GM19351 (cell line): Measurements from ENCODE around the gene TPCN2.

ENCODE experiments used
- ATAC-seq: cut with Tn5 transposase; IDR thresholded peaks from one replicate; pipeline ENCODE4 v1.9.1; 2021; ENCODE audit warnings: mild to moderate bottlenecking, moderate library complexity; ENCODE audit not compliant: unreplicated experiment

The TPCN2 gene

DNA sequence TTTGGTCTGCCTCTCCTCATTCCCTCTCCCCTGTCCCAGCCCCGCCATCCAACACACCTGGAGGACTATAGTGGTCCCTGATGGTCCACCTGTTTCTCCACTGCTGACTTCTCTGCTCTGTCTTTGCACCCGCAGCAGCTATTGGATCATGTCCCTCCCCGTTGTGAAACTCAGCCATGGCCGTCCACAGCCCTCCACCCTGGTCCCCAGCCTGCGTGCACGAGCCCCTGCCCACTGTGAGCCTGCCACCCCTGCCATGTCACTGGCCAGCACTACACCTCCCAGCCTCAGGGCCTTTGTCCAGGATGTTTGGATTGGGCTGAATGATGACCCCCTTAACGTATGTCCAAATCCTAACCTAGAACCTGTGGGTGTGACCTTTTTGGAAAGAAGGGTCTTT is 59.3 kb downstream of the TPCN2 start:
- ATAC-seq = no peak

GRCh38 chr11:69108559-69108958 is 59.8 kb downstream of the TPCN2 start:
- no peak for ATAC-seq

DNA sequence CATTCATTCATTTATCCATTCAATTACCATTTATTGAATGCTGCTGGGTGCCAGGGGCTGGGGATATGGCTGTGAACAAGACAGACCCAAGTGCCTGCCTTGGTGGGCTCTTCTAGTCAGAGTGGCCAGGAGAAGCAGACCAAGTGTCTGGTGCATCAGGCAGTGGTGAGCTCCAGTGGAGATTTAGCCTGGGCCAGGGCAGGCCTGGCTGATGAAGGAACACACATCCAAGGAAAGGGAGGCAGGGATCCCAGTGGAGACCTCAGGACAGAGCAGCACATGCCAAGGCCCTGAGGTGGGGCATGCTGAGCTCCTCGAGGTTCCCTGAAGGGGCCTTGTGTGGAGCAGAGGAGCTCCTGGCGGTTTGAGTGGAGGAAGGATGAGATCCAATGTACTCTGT is 60.4 kb downstream of the TPCN2 start:
- no peak for ATAC-seq

GRCh38 chr11:69110451-69110850 is 61.7 kb downstream of the TPCN2 start:
- ATAC-seq = no peak

DNA sequence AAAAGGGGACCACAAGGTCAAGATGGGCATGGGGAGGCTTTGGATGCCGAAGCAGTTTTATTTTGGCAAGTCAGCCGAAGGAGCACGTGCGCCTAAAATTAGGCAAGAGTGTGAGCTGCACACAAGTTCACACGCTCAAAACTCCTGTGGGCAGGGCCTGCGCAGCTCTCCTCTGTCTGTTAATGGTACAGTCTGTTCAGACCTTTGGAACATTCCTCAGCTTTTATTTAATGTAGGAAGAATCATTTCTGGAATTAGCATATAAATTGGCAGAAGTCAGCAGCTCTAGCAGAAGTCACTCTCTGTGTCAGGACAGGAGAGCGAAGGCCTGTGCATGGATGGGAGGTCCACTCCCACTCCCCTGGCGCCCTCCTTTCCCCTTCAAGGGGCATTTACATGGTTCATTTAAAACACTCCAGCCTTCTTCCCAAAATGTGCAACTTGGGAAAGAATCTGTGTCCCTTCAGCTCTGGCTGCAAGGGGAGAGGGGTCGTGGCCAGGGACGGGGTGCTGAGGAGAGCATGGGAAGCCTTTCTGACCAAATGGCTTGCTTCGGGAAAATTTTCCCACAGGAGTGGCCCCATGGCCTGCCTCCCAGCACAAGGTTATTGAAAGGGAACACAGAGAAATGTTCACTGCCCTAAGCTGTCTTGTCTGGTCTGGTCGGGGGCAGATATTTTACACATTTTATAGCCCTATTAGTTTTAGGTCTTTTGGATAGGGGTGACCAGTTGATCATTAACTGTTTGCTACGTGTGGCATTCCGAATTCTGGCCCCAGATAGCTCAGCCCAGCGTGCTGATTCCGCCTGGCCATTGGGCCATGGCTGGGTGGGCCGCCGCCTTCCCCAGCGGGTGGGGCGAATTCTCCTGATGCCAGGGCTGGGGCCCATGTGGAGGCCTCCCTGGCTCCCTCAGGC is 63.2 kb downstream of the TPCN2 start:
- no peak for ATAC-seq

- ATAC-seq = no peak
Measured at GRCh38 chr11:69113226-69113625, 64.5 kb downstream of the TPCN2 start.

DNA sequence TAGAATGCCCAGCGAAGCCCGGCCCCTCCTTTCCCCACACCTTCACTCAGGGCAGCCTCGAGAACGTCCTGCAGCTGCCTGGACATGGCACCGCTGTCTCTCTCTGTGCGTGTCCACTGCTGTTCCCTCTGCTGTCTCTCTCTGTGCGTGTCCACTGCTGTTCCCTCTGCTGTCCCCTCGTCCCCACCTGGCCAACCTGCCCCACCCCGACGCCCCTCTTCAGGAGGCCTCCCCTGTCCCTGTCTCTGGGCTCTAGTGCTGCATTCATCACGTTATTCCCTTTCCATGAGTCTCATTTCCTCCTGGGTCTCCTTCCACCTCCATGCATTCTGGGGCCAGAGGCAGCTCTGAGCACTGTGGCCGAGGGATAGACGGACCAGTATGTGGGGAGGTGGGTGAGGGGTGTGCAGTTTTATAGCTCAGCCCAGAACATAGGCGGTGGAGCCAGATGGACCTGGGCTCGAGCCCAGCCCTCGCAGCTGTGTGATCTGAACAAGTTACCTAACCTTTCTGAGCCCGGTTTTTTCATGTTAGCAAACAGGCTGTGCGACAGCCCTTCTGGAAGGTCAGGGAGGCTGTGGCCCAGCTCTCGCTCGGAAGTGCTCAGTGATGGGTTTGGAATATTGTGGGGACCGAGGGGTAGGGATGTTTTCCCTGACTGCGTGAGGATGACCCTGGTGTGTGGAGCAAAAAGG is 65.1 kb downstream of the TPCN2 start:
- ATAC-seq = no peak

DNA sequence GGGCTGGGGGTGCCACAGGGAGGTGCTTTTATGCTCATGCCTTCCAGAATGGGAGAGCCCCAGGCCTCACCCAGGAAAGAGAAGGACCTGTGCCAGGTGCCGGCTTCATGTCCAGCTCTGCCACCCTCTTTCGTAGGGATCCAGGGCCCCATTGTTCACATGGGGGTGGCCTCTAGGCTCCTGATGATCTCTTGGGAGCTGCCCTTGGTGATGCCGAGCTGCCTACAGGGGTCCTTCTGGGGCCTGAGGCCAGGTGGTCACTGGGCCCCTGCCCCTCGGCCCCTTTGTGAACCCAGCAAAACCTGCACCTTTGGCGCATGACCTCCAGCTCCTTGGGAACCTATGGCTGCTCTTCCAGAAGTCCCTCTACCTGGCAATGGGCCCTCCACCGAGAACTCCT is 65.6 kb downstream of the TPCN2 start:
- ATAC-seq = no peak

DNA sequence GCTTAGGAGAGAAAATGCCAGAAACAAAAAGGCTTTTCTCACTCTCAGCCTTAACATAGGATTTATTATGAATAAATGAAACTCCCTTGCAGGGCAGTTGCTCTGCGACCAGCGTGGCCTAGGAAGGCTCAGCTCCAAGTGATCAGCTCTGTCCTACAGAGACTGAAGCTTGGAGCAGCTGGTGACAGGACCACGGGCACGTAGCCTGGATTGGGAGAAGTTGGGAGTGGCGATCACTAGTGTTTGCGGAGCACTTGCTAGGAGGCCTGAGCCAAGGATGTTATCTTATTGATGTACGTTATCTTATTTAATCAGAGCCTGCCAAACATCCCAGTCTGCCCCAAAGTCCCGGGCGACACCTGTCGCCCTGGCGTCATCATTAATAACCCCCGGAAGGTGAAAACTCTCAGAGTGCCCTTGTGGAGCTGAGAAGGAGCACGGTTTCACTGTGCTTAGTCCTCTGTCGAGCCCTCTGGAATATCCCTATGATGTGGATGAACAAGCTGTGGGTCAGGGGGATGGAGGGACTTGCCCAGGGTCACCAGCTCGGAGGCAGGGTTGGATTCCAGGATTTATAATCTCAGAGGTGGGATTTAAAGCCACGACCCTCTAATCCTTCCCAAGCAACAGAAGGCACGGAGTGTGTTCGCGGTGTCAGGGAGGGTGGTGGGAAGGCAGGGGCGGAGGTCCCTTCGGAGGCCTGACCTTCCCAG is 66.2 kb downstream of the TPCN2 start:
- no peak for ATAC-seq

GRCh38 chr11:69115586-69116560 is 67.1 kb downstream of the TPCN2 start:
- ATAC-seq = no peak

GRCh38 chr11:69116671-69117070 is 67.9 kb downstream of the TPCN2 start:
- ATAC-seq = no peak

GRCh38 chr11:69119190-69119589 is 70.5 kb downstream of the TPCN2 start:
- no peak for ATAC-seq

- no peak for ATAC-seq
Measured at GRCh38 chr11:69120096-69120875, 71.6 kb downstream of the TPCN2 start.

- ATAC-seq = no peak
Measured at GRCh38 chr11:69121021-69121420, 72.3 kb downstream of the TPCN2 start.

DNA sequence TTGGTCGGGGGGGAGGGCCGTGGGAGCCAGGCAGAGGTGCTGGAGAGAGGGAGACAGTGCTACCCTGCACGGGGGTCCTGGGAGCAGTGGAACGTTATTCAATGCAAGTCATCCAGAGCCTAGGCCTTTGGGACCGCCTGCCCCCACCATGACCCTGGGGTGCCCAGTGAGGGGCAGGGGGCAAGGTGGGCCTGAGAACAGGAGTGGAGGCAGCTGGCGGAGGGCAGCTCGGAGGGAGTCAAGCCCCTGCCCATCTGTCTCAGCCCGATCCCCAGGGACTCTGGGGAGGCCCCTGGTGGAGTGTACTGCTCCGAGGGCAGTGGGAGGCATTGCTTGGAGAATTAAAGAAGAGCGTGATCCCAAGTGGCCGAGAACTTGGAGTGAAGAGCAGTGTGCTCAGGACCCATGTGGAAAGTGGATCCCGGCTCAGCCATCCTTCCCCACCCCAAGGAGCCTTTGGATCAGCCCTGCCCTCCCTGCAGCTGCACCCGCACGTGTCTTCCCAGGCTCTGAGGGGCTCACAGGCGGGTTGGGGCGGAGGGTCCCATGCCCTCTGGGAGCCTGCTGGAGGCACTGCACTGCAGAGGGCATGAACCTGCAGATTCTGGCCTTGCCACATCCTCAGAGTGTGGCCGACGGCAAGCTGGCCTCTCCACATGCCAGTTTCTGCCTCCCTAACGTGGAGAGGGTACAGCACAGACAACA is 73.0 kb downstream of the TPCN2 start:
- ATAC-seq = no peak

DNA sequence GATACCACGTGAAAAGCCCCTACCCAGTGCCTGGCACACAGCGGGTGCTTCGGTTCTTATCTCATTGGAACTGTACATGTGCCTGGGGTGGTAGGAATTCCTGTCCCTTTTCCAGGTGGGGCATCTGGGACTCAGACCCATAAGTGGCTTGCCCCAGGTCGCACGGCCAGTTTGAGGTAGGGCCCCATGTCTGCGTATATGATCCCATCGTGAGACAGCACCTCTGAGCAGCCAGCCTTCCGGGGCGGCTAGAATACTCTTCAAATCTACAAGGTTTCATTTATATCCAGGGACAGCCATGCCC is 73.5 kb downstream of the TPCN2 start:
- ATAC-seq = no peak

GRCh38 chr11:69122630-69123431 is 74.1 kb downstream of the TPCN2 start:
- ATAC-seq = no peak
